OCI-LY3 (cell line): ENCODE data around the gene ZNF19.

Source experiments
- H2AFZ ChIP-seq: fragments of 200-600, 300-600 bp; shearing (Covaris generic); 2 replicates; pipeline ENCODE4 v1.6.0; 2014; ENCODE audit warnings: antibody characterized with exemption, low read depth, low read length
- H3K27ac ChIP-seq: fragments of 200-600, 300-600 bp; sonication (generic); 2 replicates; pipeline ENCODE4 v1.5.1; 2014; ENCODE audit warnings: mild to moderate bottlenecking, low read length, moderate library complexity, mixed read lengths
- H3K27me3 ChIP-seq: fragments of 200-600, 300-600 bp; sonication (generic); 2 replicates; pipeline ENCODE4 v1.6.1; 2014; ENCODE audit warnings: low read depth, low read length, mixed read lengths
- H3K36me3 ChIP-seq: fragments of 200-600, 300-600 bp; sonication (generic); replicated peaks from 2 replicates; pipeline ENCODE3; 2014; ENCODE audit warnings: low read depth, low read length, mixed read lengths
- H3K4me1 ChIP-seq: fragments of 300-600, 200-600 bp; sonication (generic); 2 replicates; pipeline ENCODE4 v1.6.1; 2014; ENCODE audit warnings: low read length, mixed read lengths
- H3K4me2 ChIP-seq: fragments of 200-600, 300-600 bp; sonication (generic); 2 replicates; pipeline ENCODE4 v1.6.1; 2014; ENCODE audit warnings: low read length, mixed read lengths
- H3K4me3 ChIP-seq: fragments of 300-600, 200-600 bp; sonication (generic); 2 replicates; pipeline ENCODE4 v1.5.1; 2014; ENCODE audit warnings: antibody characterized with exemption, mild to moderate bottlenecking, low read length, moderate library complexity
- H3K79me2 ChIP-seq: fragments of 300-600, 200-600 bp; shearing (Covaris generic); 2 replicates; pipeline ENCODE4 v1.6.1; 2014; ENCODE audit warnings: mild to moderate bottlenecking, low read length, mixed read lengths
- H3K9ac ChIP-seq: fragments of 300-600, 200-600 bp; shearing (Covaris generic); 2 replicates; pipeline ENCODE4 v1.6.0; 2014; ENCODE audit warnings: mild to moderate bottlenecking, low read length, moderate library complexity
- H3K9me3 ChIP-seq: fragments of 200-600, 300-600 bp; shearing (Covaris generic); 2 replicates; pipeline ENCODE4 v1.6.1; 2014; ENCODE audit warnings: low read length, mixed read lengths; ENCODE audit not compliant: insufficient read depth
- H4K20me1 ChIP-seq: fragments of 200-600, 300-600 bp; sonication (generic); 2 replicates; pipeline ENCODE4 v1.6.1; 2016; ENCODE audit warnings: low read length, mixed read lengths; ENCODE audit not compliant: insufficient read depth
- EZH2phosphoT487 ChIP-seq: fragments of 200-600 bp; shearing (Covaris generic); IDR thresholded peaks from 2 replicates; pipeline ENCODE4 v1.6.1; 2018; ENCODE audit warnings: antibody characterized with exemption, mixed run types, low read depth
- TF ChIP-seq, protein P1 (sequence below): fragments of 200-600, 300-600 bp; sonication (generic); IDR thresholded peaks from 2 replicates; pipeline ENCODE4 v1.5.1; 2014; ENCODE audit warnings: antibody characterized with exemption, low read length, low read depth

The ZNF19 gene

DNA sequence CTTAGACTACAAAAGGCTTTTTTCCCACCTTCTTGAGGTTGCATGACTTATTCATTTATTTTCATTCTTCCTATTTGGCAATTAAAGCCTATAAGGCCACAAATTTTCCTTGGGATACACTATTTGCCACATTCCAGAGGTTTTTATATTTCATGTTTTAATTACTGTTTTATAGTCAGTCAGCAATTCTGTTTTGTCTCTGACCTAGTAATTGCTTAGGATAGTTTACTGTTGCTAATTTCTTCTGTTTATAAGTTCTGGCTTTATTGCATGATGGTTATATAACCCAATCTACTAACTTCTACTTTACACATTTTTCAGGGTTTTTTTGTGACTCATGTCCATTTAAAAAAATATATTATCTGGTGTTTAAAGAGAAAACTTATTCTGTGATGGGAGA, 29.6 kb downstream of the ZNF19 start:
- no peak for TF ChIP-seq EZH2phosphoT487
- TF ChIP-seq, protein P1, sequence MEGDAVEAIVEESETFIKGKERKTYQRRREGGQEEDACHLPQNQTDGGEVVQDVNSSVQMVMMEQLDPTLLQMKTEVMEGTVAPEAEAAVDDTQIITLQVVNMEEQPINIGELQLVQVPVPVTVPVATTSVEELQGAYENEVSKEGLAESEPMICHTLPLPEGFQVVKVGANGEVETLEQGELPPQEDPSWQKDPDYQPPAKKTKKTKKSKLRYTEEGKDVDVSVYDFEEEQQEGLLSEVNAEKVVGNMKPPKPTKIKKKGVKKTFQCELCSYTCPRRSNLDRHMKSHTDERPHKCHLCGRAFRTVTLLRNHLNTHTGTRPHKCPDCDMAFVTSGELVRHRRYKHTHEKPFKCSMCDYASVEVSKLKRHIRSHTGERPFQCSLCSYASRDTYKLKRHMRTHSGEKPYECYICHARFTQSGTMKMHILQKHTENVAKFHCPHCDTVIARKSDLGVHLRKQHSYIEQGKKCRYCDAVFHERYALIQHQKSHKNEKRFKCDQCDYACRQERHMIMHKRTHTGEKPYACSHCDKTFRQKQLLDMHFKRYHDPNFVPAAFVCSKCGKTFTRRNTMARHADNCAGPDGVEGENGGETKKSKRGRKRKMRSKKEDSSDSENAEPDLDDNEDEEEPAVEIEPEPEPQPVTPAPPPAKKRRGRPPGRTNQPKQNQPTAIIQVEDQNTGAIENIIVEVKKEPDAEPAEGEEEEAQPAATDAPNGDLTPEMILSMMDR = no peak
- no peaks in the 10 kb centered on the region for H3K36me3 ChIP-seq
- H4K20me1 ChIP-seq = no peaks in the 10 kb centered on the region; the same call in 1 of the 2 replicates
- no peak overlapping the region for H2AFZ ChIP-seq
- H3K27me3 ChIP-seq = no peaks in the 10 kb centered on the region
- H3K9me3 ChIP-seq = no peaks in the 10 kb centered on the region
- no peak overlapping the region for H3K4me2 ChIP-seq
- no peak overlapping the region for H3K9ac ChIP-seq
- no peak overlapping the region for H3K27ac ChIP-seq
- peaks cover 30% of the 10 kb centered on the region for H3K79me2 ChIP-seq
- H3K4me1 ChIP-seq = peaks cover 13% of the 10 kb centered on the region; the same call in 1 of the 2 replicates
- H3K4me3 ChIP-seq = no peak overlapping the region

DNA sequence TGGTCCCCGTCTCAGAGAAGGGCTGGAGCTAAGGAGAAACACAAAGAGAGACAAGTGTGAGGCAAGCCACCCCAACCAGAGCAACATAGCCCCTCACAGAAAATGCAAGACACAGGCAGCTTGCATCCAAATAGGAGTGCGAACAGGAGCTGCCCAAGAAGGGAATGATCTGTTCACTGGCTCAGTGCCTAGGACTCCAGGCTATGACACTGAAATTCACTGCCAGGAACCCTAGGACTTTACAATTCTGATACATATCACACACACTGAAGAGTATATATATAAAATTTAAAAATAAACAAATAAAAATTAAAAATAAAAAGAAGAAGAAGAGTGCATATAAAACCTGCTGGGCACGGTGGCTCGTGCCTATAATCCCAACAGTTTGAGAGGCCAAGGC, 32.3 kb downstream of the ZNF19 start:
- H3K9ac ChIP-seq = no peak overlapping the region
- H3K36me3 ChIP-seq = peaks cover 23% of the 10 kb centered on the region
- no peaks in the 10 kb centered on the region for H3K27me3 ChIP-seq
- no peaks in the 10 kb centered on the region for H3K9me3 ChIP-seq
- peaks cover 28% of the 10 kb centered on the region for H3K79me2 ChIP-seq
- H3K4me1 ChIP-seq = peaks cover 8% of the 10 kb centered on the region; the same call in 1 of the 2 replicates
- no peak overlapping the region for H3K4me2 ChIP-seq
- H3K27ac ChIP-seq = no peak overlapping the region
- H3K4me3 ChIP-seq = no peak overlapping the region
- TF ChIP-seq EZH2phosphoT487 = no peak
- TF ChIP-seq, protein P1 = no peak
- no peaks in the 10 kb centered on the region; the same call in 1 of the 2 replicates for H4K20me1 ChIP-seq
- no peak overlapping the region for H2AFZ ChIP-seq

DNA sequence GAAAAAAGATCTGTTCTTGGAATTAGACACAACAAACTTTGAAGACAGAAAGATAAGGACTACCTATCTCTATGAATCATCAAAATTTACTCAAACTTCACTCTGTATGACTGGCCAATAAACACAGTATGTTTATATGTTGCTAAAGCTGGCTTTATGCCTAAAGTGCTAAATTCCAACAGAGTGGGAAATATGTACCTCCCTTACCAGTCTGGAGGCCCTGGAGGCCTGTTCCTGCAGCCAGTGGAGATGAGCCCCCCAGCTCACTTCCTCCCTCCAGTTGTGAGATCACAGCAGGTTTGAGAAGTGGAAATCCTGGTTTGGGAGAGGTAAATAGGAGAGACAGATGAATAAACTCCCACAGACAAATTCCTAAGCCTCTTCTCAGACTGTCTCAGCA, 36.1 kb downstream of the ZNF19 start:
- H3K27ac ChIP-seq = no peak overlapping the region
- no peak overlapping the region for H2AFZ ChIP-seq
- H3K4me1 ChIP-seq = no peaks in the 10 kb centered on the region
- no peaks in the 10 kb centered on the region for H4K20me1 ChIP-seq
- peaks cover 28% of the 10 kb centered on the region for H3K9me3 ChIP-seq
- TF ChIP-seq, protein P1 = no peak
- no peak for TF ChIP-seq EZH2phosphoT487
- no peak overlapping the region for H3K4me2 ChIP-seq
- no peak overlapping the region for H3K9ac ChIP-seq
- no peak overlapping the region for H3K4me3 ChIP-seq
- peaks cover 3% of the 10 kb centered on the region; the same call in 1 of the 2 replicates for H3K79me2 ChIP-seq
- H3K27me3 ChIP-seq = no peaks in the 10 kb centered on the region
- H3K36me3 ChIP-seq = peaks cover 60% of the 10 kb centered on the region

DNA sequence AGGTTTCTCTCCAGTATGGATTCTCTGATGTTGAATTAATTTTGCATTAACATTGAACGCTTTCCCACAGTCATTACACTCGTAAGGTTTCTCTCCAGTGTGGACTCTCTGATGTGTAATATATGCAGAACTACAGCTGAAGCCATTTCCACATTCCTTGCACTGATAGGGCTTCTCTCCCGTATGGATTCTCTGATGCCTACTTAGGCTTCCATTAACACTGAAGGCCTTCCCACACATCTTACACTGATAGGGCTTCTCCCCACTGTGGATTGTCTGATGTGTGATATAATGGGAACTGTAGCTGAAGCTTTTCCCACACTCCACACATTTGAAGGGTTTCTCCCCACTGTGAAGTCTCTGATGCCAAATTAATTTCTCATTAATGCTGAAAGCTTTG, 40.1 kb downstream of the ZNF19 start:
- no peak overlapping the region for H3K4me3 ChIP-seq
- no peaks in the 10 kb centered on the region for H4K20me1 ChIP-seq
- H3K79me2 ChIP-seq = no peaks in the 10 kb centered on the region
- peaks cover 38% of the 10 kb centered on the region for H3K9me3 ChIP-seq
- H3K27me3 ChIP-seq = no peaks in the 10 kb centered on the region
- no peak overlapping the region for H3K27ac ChIP-seq
- no peaks in the 10 kb centered on the region for H3K4me1 ChIP-seq
- TF ChIP-seq, protein P1 = no peak
- TF ChIP-seq EZH2phosphoT487 = no peak
- H3K4me2 ChIP-seq = no peak overlapping the region
- H2AFZ ChIP-seq = no peak overlapping the region
- no peak overlapping the region for H3K9ac ChIP-seq
- peaks cover 73% of the 10 kb centered on the region for H3K36me3 ChIP-seq
